Stimulated activated CD8-positive, alpha-beta memory T cell treated with anti-CD3 and anti-CD28 coated beads, Interleukin-15, amount 100 ng/mL, for 1 hour (primary cell): ENCODE results near the gene CES4A.
A peak's percentile ranks its signal among the peaks of the same experiment; 100 is the strongest.
"Not testable (repeated sequence)": the region's sequence is repeated elsewhere in the genome, so short reads cannot be mapped to it uniquely, and the experiment has no call there.

Experiments used
- DNase-seq: peaks from one replicate; pipeline ENCODE4 v3.0.0-alpha.2; 2020; ENCODE audit warnings: low read depth

The CES4A gene

GRCh38 chr16:66991545-66992077 is 3.2 kb downstream of the CES4A start:
- DNase-seq: no peak

GRCh38 chr16:66993558-66993957 is 5.2 kb downstream of the CES4A start:
- DNase-seq: not testable (repeated sequence)

- DNase-seq: no peak
Measured at GRCh38 chr16:66996324-66996982, 8.1 kb downstream of the CES4A start.

GRCh38 chr16:66996983-66997358 is 8.6 kb downstream of the CES4A start:
- DNase-seq: no peak

GRCh38 chr16:67000384-67001351 is 12.3 kb downstream of the CES4A start:
- DNase-seq: peak; percentile 14

GRCh38 chr16:67001726-67002125 is 13.3 kb downstream of the CES4A start:
- DNase-seq: no peak

- no peak for DNase-seq
Measured at GRCh38 chr16:67006930-67007658, 18.7 kb downstream of the CES4A start.

GRCh38 chr16:67009158-67009557 is 20.8 kb downstream of the CES4A start:
- DNase-seq: no peak

- no peak for DNase-seq
Measured at GRCh38 chr16:67011274-67011673, 22.9 kb downstream of the CES4A start.

- no peak for DNase-seq
Measured at GRCh38 chr16:67013233-67013822, 24.9 kb downstream of the CES4A start.

- peak; percentile 30 for DNase-seq
Measured at GRCh38 chr16:67013823-67014633, 25.6 kb downstream of the CES4A start.

- no peak for DNase-seq
Measured at GRCh38 chr16:67014634-67015312, 26.4 kb downstream of the CES4A start.

GRCh38 chr16:67015313-67015731 is 26.9 kb downstream of the CES4A start:
- DNase-seq: no peak

GRCh38 chr16:67016143-67016542 is 27.8 kb downstream of the CES4A start:
- DNase-seq: no peak

- no peak for DNase-seq
Measured at GRCh38 chr16:67016681-67017420, 28.5 kb downstream of the CES4A start.

GRCh38 chr16:67017421-67017750 is 29.0 kb downstream of the CES4A start:
- DNase-seq: no peak

GRCh38 chr16:67017810-67018488 is 29.6 kb downstream of the CES4A start:
- DNase-seq: peak; percentile 78

GRCh38 chr16:67019171-67019570 is 30.8 kb downstream of the CES4A start:
- DNase-seq: no peak

GRCh38 chr16:67021321-67021720 is 32.9 kb downstream of the CES4A start:
- DNase-seq: no peak
